GM18511 (cell line): ENCODE data around the gene MARK1.
A peak's percentile ranks its signal among the peaks of the same experiment; 100 is the strongest.
"Not testable (repeated sequence)": the region's sequence is repeated elsewhere in the genome, so short reads cannot be mapped to it uniquely, and the experiment has no call there.

ENCODE experiments used
- ATAC-seq: cut with Tn5 transposase; IDR thresholded peaks from one replicate; pipeline ENCODE4 v1.9.1; 2021; ENCODE audit warnings: mild to moderate bottlenecking, moderate library complexity; ENCODE audit not compliant: unreplicated experiment

MARK1 gene

GRCh38 chr1:220605651-220606050, 77.7 kb downstream of the MARK1 start:
- not testable (repeated sequence) for ATAC-seq

GRCh38 chr1:220611100-220611499, 83.2 kb downstream of the MARK1 start:
- ATAC-seq: not testable (repeated sequence)

DNA sequence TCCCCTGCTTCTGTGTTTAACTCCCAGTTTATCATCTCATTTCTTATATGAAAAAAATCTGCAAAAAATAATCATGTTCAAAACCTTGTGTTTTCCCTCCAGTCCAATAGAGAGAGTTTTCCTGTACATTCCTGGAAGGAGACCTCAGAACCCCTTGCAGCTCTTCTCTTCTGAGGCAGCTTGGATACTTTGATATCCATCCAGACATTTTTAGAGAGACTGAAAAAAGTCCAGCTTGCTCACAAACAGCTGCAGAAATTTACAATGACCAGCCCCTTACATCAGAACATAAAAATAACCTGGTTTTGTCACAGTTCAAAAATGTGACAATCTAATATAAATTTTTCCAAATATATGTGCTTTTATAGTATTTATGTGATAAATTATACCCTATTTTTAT, 88.9 kb downstream of the MARK1 start:
- no peak for ATAC-seq

DNA sequence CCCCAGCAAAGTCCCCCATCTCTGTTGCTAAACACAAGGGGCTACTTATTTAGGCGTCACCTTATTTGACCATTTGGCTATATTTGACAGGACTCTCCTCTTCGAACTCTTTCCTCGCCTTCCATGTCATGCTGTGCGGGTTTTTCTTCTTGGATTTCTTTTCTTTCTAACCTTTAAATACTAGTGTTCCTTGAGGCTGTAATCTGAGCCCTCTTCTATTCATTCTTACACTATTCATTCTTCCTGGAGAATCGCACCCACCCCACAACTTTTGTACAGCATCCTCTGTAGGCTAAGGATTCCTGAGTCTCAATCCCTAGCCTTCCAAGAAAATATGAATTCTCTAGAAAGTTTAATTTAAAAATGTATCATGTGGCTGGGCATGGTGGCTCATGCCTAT, 100.5 kb downstream of the MARK1 start:
- no peak for ATAC-seq

- no peak for ATAC-seq
These were observed 103.4 kb downstream of the MARK1 start for GRCh38 chr1:220631238-220631815.

DNA sequence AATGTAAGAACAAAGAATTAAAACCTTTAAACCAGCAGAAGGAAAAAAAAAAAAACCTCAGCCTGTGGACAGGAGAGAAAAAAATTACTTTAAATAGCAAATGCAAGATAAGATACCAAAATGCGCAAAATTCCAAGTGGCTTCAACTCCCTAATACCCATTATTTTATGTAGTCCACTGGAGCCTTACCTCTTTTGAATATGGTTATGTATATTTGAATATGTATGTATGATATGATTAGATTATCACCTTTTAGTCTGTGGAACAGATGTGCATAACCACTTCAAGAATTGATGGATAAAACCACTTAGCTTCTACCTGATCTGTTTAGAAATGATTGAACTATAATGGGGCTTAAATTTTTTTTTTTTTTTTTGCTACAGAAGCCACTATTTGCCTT, 109.8 kb downstream of the MARK1 start:
- no peak for ATAC-seq

- no peak for ATAC-seq
These were observed 114.3 kb downstream of the MARK1 start for GRCh38 chr1:220642285-220642684.

- no peak for ATAC-seq
These were observed 125.1 kb downstream of the MARK1 start for GRCh38 chr1:220652995-220653394.

- peak; percentile 96 for ATAC-seq
These were observed 127.6 kb downstream of the MARK1 start for GRCh38 chr1:220655509-220655908.

GRCh38 chr1:220655961-220656740, 128.2 kb downstream of the MARK1 start:
- peak; percentile 35 for ATAC-seq

GRCh38 chr1:220666349-220666748, 138.4 kb downstream of the MARK1 start:
- ATAC-seq: no peak

DNA sequence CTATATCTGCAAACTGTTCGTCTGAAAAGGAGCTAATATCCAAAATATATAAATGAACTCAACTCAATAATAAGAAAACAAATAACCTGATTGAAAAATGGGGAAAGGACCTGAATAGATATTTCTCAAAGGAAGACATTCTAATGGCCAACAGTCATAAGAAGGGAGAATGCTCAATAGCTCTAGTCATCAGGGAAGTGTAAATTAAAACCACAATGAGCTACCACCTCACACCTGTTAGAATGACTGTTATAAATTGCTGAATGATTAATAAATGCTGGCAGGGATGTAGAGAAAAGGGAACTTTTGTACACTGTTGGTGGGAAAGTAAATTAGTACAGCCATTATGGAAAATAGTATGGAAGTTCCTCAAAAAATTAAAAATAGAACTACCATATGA, 141.1 kb downstream of the MARK1 start:
- ATAC-seq: no peak

DNA sequence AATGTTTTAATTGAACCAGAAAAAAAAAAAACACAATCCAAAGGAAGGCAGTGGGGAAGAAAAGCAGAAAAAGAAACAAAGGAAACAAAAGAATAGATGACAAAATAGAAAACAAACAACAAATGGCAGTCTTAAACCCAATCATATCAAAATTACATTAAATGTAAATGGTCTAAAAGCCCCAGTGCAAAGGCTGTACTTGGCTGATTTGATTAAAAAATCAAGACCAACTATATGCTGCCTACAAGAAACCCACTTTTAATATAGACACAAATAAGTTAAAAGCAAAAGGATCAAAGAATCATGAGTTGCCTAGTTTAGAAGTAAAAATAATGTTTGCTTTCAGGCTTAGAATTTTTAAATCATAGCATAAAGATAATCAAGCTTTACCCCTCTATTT, 142.4 kb downstream of the MARK1 start:
- ATAC-seq: no peak

GRCh38 chr1:220673921-220674320, 146.0 kb downstream of the MARK1 start:
- ATAC-seq: no peak

GRCh38 chr1:220677251-220677650, 149.3 kb downstream of the MARK1 start:
- ATAC-seq: no peak

DNA sequence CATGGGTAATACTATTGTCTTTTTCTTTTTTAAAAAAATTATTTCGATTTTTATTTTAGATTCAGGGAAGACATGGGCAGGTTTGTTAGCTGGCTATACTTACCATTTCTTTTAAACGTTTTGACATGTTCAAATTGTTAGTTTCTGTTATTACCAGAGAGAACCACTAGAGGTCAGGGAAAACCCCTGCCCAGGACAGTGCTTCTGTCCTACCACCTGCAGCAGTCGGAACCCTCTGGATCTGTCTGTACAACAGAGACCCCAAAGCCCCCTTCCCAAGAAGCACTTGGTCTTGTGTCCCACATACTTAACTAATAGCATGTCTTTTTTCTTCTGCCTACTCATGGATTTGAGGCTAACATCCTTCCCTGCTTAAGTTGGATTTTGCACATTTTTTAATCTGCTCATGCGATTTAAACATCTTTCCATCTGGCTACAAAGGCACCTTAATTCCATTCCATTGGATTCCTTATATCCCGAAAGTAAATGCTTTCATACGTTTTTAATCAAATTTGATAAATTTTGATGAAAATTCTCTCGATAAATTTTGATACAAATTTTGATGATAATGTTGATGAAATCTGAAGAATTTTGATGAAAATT, 152.2 kb downstream of the MARK1 start:
- ATAC-seq: peak; percentile 96

- no peak for ATAC-seq
These were observed 153.4 kb downstream of the MARK1 start for GRCh38 chr1:220681220-220681880.

- ATAC-seq: no peak
These were observed 155.1 kb downstream of the MARK1 start for GRCh38 chr1:220682901-220683576.

- not testable (repeated sequence) for ATAC-seq
These were observed 155.8 kb downstream of the MARK1 start for GRCh38 chr1:220683716-220684115.

GRCh38 chr1:220684890-220685289, 157.0 kb downstream of the MARK1 start:
- ATAC-seq: no peak

DNA sequence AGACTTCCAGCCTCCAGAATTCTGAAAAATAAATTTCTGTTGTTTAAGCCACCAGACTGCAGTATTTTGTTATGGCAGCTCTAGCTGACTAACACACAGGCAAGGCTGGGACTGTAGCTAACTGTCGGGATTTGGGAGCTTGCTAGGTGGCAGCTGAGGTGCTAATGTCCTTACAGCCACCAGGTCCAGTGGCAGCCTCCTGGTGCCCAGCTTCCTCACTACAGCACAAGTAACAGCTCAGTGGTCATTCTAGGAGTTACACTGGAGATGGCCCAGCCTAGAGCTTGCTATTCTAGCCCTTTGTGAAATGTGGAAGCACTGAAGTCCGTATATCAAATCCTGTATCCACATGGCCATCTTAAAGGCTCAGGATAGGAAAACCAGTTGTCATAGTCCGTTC, 157.9 kb downstream of the MARK1 start:
- no peak for ATAC-seq
